ENCODE results near the gene TGM4.
A peak's percentile ranks its signal among the peaks of the same experiment; 100 is the strongest.

Gene TGM4

DNA sequence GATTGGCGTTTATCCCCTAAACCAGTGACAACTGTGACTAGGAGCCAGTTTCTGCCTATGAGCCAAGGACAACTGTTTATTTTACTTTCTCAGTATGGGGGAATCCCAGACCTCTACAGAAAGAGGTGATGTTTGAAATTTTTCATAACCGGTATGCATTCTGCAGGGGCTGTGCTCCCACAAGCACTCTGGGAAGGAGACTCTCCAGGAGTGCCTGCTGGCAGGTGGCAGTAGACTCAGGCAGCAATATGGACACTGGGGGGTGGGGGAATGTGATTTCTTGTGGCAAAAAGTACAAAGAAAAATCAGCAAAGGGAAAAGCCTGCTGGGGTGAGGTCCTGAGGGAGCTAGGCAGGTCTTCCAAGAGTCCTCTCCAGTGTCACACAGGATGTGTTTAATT, 5.9 kb downstream of the TGM4 start:
- no peak for DNase-seq (ENCODE audit: low read depth in 3 of 3)

DNA sequence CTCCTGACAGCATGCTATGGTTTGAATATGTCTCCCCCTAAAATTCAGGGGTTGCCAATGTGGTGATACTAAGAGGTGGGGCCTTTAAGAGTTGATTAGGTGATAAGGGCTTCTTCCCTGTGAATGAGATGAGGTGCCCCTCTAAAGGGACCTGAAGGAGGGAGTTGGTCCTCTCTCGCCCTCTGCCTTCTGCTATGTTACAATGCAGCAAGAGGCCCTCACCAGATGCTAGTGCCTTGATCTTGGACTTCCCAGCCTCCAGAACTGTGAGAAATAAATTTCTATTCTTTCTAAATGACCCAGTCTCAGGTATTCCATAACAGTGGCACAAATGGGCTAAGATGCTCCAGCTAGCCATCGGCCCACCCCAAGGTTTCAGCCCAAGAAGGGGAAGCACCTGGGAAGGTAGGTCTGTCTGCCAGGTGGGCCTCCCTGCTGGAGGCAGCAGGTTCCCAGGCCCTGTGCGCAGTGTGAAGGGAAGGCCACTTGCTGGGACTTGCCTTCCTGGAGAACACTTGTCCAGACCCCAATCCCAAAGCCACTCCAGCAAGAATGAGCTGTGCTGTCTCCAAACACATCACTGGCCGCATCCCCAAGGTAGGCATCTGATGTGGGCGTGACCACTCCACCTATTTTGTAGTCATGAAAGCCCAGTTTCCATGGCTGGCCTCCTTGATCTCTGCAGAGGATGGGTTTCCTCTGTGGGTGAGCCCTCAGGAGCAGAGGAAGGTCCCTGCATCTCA, 9.0 kb downstream of the TGM4 start:
- no peak for DNase-seq (ENCODE audit: low read depth in 3 of 3)

DNA sequence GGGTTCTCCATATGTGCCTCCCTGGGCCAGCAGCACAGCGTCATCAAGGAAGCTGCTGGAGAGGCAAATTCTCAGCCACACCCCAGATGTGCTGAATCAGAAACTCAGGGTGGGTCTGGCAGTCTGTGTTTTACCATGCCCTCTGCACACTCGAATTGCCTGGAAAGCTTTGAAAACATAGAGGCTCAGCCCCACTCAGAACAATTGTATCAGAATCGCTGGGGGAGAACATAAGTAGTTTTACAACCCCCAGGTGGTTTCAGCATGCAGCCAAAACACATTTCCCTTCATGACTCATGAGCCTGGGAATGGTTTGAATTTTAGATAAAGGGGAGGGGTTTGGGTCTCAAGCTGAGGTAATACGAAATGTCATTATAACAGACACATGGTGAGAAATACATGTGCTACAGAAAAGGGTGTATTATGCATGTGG, 9.6 kb downstream of the TGM4 start:
- no peak for DNase-seq (ENCODE audit: low read depth in 3 of 3)

DNA sequence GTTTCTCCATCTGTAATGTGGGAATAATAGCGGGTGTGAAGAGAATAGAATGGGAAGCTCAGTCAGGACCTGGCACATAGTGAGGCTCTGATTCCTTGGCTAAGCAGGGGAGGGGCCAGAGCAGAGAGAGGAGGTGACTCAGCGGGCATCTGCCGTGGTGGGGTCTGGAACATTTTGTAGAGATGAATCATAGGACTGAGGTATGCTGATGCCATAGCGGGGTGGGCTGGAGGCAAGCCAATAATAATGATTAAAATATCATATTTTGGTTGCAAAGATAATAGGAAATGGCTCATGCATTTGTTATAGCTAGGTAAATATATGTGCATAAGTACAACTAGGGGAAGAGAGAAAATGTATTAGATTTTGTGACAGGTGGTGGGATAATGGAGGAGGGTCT, 11.2 kb downstream of the TGM4 start:
- no peak for DNase-seq (ENCODE audit: low read depth in 3 of 3)

DNA sequence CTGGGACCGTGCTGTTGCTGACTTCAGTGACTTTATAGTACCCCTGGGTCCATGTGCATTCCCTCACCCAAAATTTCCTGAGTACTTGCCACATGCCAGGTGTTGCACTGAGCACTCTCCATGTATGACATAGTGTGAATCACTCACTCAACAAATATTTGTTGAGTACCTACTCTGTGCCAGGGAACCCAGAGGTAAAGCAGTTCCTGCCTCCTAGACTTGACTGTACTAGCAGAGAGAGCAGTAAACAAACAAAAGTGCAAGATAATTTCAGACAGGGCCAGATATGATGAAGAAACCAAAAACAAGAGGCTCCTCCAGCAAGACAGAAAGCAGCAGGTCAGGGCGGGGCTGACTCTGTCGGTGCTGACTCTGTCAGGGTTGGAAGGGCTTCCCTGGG, 12.2 kb downstream of the TGM4 start:
- no peak for DNase-seq (ENCODE audit: low read depth in 3 of 3)

DNA sequence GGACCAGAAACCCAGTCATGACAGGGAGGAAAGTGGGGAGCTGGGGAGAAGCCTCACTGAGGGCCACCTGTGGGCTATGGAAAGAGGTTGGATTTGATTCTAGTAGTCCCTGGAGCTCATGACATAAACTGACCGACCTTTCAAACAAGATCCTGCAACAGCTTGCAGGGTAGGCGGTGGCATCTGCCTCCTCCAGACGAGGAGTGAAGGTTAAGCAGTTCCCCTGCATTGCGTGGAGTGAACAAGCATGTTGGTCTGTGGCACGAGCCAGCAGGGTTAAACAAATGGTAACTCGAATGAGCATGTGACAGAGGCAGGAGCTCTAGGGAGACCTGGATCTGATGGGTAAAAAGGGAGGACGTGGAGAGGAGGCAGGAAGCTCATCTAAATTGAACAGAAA, 12.7 kb downstream of the TGM4 start:
- no peak for DNase-seq (ENCODE audit: low read depth in 3 of 3)

DNA sequence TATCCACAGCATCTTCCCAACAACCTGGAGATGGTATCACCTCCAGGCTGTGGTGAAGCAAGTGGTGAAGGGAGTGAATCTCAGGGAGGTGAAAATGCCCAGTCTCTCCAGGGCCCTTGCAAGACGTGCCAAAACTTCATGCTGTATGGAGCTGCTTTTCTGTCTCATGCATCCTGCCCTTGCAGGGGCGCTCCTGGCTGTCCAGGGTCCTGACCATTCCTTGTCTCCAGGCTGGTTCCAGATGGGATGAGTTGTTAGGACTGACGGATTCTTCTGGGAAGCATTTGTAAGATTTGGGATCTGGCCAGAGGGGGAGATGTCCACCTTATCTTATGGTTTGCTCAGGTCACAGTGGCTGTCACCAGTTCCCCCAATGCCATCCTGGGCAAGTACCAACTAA, 15.8 kb downstream of the TGM4 start:
- DNase-seq (ENCODE audit: low read depth in 3 of 3): no peak

DNA sequence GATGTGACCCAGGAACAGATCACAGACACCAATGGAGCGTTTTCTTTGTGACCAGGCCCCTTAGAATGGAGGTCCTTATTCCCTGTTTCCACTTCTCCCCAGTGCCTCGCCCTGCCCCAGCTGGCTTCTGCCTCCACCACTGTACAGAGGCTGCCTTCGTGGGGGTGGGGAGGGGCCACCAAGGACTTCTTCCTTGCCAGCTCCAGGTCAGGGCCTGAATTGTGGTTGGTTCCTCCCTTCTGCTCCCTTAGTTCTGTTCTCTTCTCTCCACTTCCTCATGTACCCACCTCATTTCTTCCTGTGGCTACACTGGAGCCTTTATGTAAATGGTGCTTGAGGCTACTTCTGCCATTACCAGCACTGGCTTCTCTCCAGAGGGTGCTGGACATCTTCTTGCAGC, 16.4 kb downstream of the TGM4 start:
- DNase-seq (ENCODE audit: low read depth in 3 of 3): no peak

DNA sequence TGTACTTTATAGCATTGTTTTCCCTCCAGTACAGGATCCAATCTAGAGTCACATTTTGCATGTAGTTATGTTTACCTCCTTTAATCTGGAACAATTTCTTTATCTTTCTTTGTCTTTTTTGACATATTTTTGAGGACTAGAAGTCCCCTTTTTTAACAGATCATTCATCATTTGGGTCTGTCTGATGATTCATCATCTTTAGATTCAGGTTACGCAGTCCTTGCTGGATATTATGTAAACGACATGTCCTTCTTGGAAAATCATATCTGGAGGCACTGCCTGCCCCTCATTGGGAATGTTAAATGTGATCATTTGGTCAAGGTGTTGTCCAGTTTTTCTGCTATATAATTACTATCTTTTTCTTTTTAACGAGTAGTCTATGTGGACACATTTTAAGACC, 18.3 kb downstream of the TGM4 start:
- DNase-seq (ENCODE audit: low read depth in 3 of 3): no peak

DNA sequence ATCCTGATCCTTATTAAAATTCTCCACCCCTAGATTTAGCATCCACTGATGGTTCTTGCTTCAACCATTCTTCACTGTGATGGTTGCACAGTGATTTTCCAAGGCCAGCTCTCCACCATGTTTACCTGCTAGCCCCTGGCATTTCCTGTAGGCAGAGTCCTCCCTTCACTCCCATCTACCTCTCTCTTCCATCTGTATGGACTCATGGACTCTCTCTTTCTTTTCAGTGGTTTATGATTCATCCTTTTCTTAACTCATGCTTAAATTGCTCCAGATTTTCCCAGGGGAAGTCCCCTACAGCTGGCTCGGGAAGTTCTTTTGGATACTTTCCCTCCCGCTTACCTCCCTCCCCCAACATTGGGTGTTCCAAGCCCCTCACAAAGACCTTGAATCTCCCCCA, 18.7 kb downstream of the TGM4 start:
- DNase-seq (ENCODE audit: low read depth in 3 of 3): no peak

DNA sequence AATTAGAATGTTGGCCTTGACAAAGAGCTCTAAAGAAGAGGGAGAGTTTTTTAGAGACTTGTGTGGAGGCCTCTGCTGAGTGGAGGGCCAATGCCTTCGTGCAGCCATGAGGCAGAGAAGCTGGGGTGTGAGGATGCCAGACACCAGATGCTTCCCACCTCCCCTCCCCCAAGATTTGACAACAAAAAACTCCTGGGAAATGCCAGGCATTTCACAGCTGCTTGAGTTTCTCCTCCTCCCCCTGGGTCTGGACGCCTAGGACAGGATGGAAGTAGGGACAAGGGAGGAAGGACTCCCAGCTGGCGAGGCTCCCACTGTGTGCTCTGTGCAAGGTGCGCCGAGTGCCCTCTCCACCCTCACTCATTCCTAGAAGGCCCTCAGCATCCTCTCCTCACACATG, 20.1 kb downstream of the TGM4 start:
- no peak for DNase-seq (ENCODE audit: low read depth in 3 of 3)

DNA sequence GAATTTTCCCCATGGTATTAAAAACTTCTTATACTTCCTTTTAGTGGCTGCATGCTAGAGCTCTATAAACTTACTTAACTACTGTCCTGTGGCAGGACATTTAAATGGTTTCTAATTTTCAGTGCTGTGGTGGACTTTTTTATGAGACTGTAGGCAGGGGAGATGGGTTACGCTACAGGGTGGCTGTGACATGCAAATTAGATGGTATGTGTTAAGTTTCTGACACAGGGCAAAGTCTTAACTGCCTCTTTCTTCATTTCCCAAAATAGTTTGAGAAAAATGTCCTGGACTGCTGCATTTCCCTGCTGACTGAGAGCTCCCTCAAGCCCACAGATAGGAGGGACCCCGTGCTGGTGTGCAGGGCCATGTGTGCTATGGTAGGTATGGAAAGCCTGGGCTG, 22.0 kb downstream of the TGM4 start:
- DNase-seq (ENCODE audit: low read depth in 3 of 3): no peak

DNA sequence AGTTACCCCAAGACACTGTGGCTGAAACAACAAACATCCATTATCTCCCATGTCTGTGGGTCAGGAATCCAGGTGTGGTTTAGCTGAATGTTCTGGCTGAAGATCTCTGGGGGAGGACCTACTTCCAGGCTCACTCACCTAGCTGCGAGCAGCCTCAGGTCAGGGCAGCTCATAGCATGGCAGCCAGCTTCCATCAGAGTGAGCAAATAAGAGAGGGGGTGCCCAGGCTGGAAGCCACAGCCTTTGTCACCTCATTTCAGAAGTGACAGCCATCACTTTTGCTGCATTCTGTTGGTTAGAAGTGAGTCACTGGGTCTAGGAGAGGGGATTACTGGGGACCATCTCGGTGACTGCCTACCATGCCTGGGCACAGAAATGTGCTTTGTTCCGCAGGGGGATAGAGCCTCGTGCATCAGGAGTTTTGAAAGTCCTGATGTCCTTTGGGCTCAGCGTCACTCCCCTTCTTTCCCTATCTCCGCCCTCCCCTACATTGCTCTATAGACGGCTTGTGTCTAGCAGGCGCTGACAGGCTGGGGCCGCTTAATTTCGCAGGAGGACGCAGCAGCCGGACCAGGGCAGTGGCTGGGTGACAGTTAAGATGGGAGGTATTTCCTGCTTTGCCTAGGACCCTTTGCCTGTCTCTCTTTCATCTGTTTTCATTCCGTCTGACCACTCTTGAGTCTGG, 25.4 kb downstream of the TGM4 start:
- DNase-seq (ENCODE audit: low read depth in 3 of 3): no peak

DNA sequence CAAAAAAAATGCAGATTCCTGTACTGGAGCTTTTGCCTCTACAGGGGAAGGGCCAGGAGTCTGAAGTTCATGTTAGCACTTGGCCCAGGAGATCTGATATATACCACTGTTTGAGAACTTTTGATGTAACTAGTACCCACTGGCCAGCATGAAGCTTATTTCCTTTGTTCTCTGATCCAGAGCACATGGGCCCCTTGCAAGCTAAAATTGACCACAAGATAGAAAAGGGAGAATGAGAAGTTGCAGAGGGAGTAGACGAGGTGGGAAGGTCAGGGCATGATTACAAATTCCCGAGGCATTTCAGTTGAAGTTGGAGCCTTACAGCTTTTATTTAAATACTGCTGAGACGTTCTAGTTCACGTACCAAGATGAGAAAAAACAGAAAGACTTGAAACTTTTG, 28.2 kb downstream of the TGM4 start:
- DNase-seq (ENCODE audit: low read depth in 3 of 3): no peak

DNA sequence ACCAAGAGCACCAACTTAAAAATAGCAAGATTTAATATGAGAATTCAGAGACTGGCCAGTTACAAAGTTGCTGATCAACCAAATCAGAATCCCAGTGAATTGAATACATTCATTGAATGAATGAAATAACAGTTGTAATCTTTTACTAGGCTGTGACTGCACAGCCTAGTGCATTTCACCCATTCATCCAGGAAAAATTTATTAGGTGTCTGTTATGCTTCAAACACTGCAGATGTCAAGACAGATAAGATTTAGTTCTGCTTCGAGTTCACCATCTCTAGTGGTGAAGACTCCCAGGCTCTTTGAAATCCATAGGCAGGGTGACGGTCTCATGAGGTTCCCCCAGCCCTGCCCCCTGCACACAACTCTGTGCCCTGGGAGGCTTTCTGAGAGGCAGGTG, 28.9 kb downstream of the TGM4 start:
- DNase-seq (ENCODE audit: low read depth in 3 of 3): no peak

DNA sequence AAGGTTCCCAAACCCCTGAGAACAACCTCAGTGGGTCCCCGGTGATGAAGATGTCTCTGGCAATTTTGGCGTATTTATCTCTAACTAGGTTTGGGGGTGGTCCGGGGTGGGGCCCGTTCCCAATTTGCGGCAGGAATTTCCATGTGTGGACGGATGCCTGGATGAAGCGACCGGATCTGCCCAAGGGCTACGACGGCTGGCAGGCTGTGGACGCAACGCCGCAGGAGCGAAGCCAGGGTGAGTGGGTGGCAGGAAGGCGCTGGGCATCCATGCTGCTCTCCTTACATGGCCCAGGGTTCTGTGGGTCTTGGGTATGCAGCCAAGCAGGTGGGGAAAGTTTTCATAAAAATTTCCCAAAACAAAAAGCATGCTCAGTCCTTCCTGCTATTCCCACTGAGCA, 29.3 kb downstream of the TGM4 start:
- no peak for DNase-seq (ENCODE audit: low read depth in 3 of 3)

DNA sequence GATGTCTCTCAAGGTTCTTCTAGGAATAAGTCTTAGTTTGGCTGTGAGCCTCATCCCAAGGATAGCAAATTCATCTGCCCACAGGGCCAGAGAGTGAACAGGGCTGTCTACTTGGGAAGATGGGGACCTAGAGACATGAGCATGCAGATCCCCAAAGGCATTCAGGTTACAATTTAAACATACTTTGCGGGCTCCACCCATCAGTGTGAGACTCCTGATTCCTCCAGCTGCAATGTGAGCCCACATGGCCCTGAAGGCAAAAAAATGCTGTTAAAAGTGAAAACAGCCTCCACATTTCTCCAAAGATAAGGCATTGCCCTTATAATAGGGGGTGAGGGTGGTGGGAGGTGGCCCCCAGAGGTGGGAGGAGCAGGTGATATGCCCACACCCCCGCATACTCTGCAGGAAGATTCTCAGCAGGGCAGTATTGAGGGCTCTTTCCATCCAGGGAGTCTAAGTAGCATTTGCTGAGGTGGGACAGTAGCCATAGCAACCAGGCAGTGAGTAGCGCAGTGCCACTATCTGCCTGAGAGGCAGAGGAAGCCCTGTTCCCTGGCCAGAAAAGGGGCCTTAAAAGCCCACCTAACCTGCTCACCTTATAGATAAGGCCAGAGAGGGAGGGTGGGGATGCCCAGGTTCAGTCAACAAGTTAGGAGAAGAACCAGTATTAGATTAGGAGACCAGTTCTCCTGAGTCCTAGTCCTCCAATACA, 31.2 kb downstream of the TGM4 start:
- no peak for DNase-seq (ENCODE audit: low read depth in 3 of 3)

DNA sequence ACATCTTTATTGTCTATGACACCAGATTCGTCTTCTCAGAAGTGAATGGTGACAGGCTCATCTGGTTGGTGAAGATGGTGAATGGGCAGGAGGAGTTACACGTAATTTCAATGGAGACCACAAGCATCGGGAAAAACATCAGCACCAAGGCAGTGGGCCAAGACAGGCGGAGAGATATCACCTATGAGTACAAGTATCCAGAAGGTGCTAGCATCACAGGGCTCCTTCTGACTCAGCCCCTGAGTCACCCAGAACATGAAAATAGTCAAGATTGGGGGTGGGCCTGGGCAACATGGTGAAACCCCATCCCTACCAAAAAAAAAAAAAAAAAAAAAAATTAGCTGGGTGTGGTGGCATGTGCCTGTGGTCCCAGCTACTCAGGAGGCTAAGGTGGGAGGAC, 32.6 kb downstream of the TGM4 start:
- peak in 1 of 3 experiments; percentile 21 for DNase-seq (ENCODE audit: low read depth in 3 of 3)

DNA sequence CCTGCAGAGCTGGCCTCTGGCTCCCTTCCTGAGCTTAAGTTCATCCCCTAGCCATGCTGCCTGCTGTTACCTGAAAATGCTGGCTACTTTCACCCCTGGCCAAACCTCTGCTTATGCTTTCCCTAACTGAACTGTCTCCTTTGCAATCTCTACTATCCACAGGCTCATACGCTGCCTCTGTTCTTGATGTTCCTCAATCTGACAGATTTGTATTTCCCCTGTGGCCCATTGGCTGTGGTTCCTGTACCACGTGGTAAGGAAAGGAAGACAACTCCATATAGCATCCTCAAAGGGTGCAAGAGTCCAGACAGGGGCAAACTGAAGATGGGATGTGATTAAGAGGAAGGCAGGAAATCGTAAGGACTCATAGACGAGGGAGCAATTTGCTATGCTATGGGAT, 33.2 kb downstream of the TGM4 start:
- no peak for DNase-seq (ENCODE audit: low read depth in 3 of 3)

DNA sequence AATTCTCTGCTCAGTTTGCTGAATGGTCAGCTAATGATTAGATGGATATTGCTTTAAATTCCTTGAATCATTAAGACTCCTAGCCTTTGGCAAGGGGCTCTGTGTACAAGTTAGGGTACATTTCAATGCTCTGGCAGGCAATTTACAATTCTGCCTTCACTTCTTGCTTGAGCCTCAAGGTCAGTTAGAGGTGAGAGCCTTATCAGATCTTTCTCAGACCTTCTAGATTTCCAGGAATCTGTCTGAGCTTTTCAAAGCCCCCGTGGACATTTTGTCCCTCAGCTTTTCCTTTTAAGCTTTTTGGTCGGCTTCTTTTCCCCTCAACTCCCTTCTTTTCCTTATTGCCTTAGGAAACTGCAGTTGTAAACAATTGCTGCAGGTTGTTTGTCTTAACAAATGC, 34.7 kb downstream of the TGM4 start:
- no peak for DNase-seq (ENCODE audit: low read depth in 3 of 3)

DNA sequence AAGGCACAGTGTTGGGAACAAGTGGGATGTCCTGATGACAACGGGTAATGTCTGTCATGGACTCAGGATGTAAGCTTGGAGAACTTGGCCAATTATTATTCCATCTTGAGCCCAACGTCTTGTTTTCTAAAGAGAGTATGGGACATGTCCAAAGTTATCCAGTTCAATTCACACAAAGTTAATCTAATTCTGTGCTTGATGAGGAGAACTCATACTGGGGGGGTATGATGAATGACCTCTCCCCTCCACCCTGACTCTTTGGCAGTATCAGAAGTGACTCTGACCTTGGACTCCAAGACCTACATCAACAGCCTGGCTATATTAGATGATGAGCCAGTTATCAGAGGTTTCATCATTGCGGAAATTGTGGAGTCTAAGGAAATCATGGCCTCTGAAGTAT, 36.3 kb downstream of the TGM4 start:
- DNase-seq (ENCODE audit: low read depth in 3 of 3): no peak

DNA sequence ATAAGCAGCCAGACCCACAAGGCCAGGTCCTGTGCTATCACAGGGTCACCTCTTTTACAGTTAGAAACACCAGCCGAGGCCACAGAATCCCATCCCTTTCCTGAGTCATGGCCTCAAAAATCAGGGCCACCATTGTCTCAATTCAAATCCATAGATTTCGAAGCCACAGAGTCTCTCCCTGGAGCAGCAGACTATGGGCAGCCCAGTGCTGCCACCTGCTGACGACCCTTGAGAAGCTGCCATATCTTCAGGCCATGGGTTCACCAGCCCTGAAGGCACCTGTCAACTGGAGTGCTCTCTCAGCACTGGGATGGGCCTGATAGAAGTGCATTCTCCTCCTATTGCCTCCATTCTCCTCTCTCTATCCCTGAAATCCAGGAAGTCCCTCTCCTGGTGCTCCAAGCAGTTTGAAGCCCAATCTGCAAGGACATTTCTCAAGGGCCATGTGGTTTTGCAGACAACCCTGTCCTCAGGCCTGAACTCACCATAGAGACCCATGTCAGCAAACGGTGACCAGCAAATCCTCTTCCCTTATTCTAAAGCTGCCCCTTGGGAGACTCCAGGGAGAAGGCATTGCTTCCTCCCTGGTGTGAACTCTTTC, 39.6 kb downstream of the TGM4 start:
- peak; percentile 28 to 60 (median 28) for DNase-seq (ENCODE audit: low read depth in 3 of 3)

DNA sequence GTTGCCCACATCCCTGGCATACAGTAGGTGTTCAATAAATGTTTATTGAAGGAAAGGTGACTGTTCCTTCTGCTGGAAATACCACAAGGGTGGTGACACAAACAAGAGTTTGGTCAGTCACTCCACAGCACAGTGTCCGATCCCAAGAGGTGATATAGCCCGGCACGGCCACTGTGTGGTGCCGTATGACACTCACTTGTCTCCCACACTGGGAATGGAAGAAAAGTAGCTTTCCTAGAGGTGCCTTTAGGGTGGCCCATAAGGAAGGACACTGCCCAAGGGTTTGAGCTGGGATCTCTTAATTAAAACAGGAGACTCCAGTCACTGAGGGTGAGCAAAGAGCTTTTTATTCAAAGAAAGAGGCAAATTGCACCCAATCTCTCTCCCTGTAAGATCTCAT, 40.5 kb downstream of the TGM4 start:
- no peak for DNase-seq (ENCODE audit: low read depth in 3 of 3)
